Measurements from ENCODE around the gene TMTC2.

The TMTC2 gene

GRCh38 chr12:82870771-82871377 is 184.2 kb downstream of the TMTC2 start:
- DNase-seq, result no peak
- TF ChIP-seq POLR2A (IDR thresholded peaks at IDR 0.05; ENCODE audit: low read length) (no peak), GATA1 (IDR thresholded peaks at IDR 0.05; ENCODE audit: low read depth, low read length) (no peak)

DNA sequence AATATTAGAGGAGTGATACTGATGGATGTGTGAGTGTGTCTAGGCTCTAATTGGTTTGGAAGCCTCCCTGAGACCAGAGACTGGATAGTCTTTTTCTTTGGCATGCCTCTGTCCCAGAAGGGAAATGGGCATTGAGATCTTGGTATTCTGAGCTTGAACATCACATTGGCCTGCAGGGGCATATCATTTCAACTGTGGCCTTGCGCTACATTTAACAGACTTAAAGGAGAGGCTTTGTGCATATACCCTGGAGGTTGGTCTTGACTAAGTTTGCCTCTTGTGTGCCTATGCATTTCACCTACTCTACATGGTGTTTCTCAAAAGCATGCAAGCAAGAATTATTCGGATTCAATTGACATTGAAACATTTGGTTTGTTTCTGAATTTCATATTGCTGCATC is 185.4 kb downstream of the TMTC2 start:
- no peak for DNase-seq
- TF ChIP-seq POLR2A (IDR thresholded peaks at IDR 0.05; ENCODE audit: low read length), result no peak
- no peak for TF ChIP-seq GATA1 (IDR thresholded peaks at IDR 0.05; ENCODE audit: low read depth, low read length)

DNA sequence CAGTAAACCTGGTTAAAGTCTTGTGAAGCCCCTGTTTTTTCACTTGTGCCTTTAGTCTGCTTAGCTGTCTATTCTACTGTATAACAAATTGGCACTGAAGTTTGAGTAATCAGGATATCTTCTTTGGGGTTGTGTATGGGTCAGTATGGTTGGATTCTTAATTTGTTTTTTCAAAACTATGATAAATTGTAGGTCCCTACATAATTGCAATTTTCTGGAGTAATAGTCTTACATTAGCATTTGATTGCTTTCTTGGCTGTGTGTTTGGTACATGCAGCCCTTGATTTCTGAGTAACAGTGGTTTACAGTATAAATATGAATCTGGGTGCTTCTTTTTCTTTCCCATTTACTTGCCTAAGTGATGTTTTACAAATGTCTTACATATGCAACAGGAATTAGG is 186.6 kb downstream of the TMTC2 start:
- TF ChIP-seq POLR2A (IDR thresholded peaks at IDR 0.05; ENCODE audit: low read length) (no peak), GATA1 (IDR thresholded peaks at IDR 0.05; ENCODE audit: low read depth, low read length) (no peak)
- DNase-seq, result no peak

GRCh38 chr12:82873951-82874350 is 187.2 kb downstream of the TMTC2 start:
- TF ChIP-seq POLR2A (IDR thresholded peaks at IDR 0.05; ENCODE audit: low read length), result no peak
- TF ChIP-seq GATA1 (IDR thresholded peaks at IDR 0.05; ENCODE audit: low read depth, low read length), result no peak
- no peak for DNase-seq

DNA sequence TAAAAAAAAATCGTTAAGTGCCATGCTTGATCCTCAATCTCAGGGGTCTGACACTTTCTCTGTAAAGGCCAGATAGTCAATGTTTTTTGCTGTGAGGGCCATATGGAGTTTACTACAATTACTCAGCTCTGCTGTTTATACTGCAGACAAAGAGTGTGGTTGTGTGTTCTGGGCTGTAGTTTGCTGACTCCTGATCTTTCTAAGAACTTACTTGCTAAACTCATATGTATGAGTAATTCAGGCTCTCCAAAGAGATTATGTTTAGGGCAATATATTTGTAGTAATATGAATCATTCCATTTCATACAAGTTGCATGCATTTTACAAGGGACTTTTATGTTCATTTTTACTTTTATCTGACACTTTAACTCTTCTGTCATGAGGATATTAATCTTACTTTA is 188.2 kb downstream of the TMTC2 start:
- no peak for DNase-seq
- no peak for TF ChIP-seq GATA1 (IDR thresholded peaks at IDR 0.05; ENCODE audit: low read depth, low read length)
- no peak for TF ChIP-seq POLR2A (IDR thresholded peaks at IDR 0.05; ENCODE audit: low read length)

GRCh38 chr12:82876075-82876474 is 189.4 kb downstream of the TMTC2 start:
- DNase-seq, result no peak
- no peak for TF ChIP-seq GATA1 (IDR thresholded peaks at IDR 0.05; ENCODE audit: low read depth, low read length)

- TF ChIP-seq POLR2A (IDR thresholded peaks at IDR 0.05; ENCODE audit: low read length) (no peak), GATA1 (IDR thresholded peaks at IDR 0.05; ENCODE audit: low read depth, low read length) (no peak)
- DNase-seq, result no peak
Measured at GRCh38 chr12:82877963-82878362, 191.3 kb downstream of the TMTC2 start.

DNA sequence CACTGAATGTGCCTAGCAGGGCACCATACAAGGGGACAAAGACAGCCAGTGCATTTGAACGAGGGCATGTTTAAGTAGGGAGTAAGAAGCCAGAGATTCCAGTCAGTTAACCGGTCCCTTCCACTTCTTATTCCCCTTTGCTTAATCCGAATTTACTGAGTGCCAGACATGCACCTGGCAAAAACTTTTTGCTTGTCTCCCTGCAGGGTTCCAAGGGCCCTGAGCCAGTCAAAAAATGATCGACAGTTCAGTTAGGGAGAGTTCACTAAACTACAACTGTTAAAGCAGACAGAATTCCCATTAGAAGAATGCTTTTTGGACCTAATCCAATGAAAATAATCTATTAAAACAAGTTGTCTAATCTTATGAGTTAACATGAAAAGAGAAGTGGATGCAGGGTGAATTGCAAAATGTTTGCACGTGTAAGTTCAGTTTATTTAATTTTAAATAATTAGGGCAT is 193.8 kb downstream of the TMTC2 start:
- DNase-seq, result no peak
- TF ChIP-seq POLR2A (IDR thresholded peaks at IDR 0.05; ENCODE audit: low read length) (no peak), GATA1 (IDR thresholded peaks at IDR 0.05; ENCODE audit: low read depth, low read length) (no peak)

GRCh38 chr12:82883394-82884355 is 197.0 kb downstream of the TMTC2 start:
- TF ChIP-seq GATA1 (IDR thresholded peaks at IDR 0.05; ENCODE audit: low read depth, low read length) (no peak), POLR2A (IDR thresholded peaks at IDR 0.05; ENCODE audit: low read length) (no peak)
- DNase-seq, result no peak

- TF ChIP-seq POLR2A (IDR thresholded peaks at IDR 0.05; ENCODE audit: low read length) (no peak), GATA1 (IDR thresholded peaks at IDR 0.05; ENCODE audit: low read depth, low read length) (no peak)
- DNase-seq, result no peak
Measured at GRCh38 chr12:82886671-82887340, 200.1 kb downstream of the TMTC2 start.

DNA sequence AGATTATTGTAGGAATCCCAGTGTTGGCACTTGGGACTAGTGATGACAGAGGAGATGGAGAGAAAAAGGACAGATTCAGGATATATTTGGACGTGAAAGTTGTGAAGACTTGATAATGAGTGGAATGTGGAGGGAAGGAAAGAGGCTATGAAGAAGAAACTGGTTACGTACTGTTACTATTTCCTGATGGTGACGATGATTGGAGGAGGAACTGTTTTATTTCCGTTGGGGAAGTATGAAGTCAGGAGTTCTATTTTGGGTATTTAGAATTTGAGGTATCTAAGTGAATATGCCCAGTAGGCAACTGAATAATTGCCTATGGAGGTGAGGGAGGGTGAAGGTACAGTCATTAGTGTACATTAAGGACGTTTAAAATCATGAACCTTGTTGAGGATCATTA is 207.2 kb downstream of the TMTC2 start:
- no peak for TF ChIP-seq GATA1 (IDR thresholded peaks at IDR 0.05; ENCODE audit: low read depth, low read length)
- no peak for TF ChIP-seq POLR2A (IDR thresholded peaks at IDR 0.05; ENCODE audit: low read length)

GRCh38 chr12:82896277-82896676 is 209.6 kb downstream of the TMTC2 start:
- DNase-seq, result no peak
- no peak for TF ChIP-seq POLR2A (IDR thresholded peaks at IDR 0.05; ENCODE audit: low read length)
- TF ChIP-seq GATA1 (IDR thresholded peaks at IDR 0.05; ENCODE audit: low read depth, low read length), result no peak

More for the DNA sequence above, 207.2 kb downstream of the TMTC2 start:
- no peak for DNase-seq

DNA sequence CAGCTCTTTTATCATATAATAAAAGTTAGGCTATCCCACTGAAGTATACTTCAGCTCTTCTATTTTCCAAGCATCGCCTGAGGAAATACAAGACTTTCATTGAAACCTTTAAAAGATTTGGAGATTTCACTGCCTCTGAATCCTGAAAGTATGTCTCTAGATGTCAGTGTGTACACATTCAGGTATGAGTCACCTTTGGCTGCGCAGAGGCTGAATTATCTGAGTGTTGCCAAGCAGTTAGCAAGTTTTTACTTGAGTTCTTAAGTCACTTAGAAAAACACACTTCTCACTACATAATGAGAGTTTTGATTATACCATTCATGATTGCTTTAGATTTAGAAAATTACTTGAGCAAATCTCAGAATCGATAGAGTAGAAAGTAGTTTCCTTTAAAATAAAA is 210.3 kb downstream of the TMTC2 start:
- DNase-seq, result no peak
- TF ChIP-seq POLR2A (IDR thresholded peaks at IDR 0.05; ENCODE audit: low read length) (no peak), GATA1 (IDR thresholded peaks at IDR 0.05; ENCODE audit: low read depth, low read length) (no peak)

DNA sequence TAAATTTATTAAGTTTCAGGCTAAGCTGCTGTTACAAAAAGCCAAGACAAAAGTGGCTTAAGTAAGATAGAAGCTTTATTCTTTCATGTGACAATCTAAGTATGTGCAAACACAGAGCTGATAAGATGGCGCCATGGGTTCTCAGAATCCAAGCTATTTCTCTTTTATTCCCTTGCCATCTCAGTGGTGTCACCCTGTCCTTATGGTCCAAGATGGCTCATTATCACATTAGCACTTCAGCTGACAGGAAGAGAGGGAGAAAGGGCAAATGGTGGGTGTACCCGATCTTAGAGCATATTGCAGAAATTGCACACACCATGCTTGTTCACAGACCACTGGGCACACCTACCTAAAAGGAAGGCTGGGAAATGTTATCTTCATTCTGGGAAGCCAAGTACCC is 211.7 kb downstream of the TMTC2 start:
- no peak for DNase-seq
- no peak for TF ChIP-seq GATA1 (IDR thresholded peaks at IDR 0.05; ENCODE audit: low read depth, low read length)
- no peak for TF ChIP-seq POLR2A (IDR thresholded peaks at IDR 0.05; ENCODE audit: low read length)
